PC-3 (cell line): ENCODE data around the gene RCOR2. TPM values are rescaled to one million over a fixed set of nuclear protein-coding genes. Genes with fewer than 3 reads are reported as not detected.
A peak's percentile ranks its signal among the peaks of the same experiment; 100 is the strongest.

Experiments
- ATAC-seq: fragments of 200-7000 bp; cut with Tn5 transposase; 2 replicates; pipeline ENCODE4 v1.9.1; 2020; ENCODE audit warnings: mild to moderate bottlenecking, moderate library complexity
- BruUV-seq: library from RNA; stranded (reverse); fragments of 400-500 nt; replicated peaks from 2 replicates; lab custom pipeline; 2021; lab: Mats Ljungman, UMichigan
- CTCF ChIA-PET: fragments of 300-600 bp; sonication (Branson Sonifier 250); formaldehyde crosslinking; loops from one replicate; lab custom pipeline; 2022; ENCODE audit warnings: antibody characterized with exemption; lab: Charles Lee
- POLR2A ChIA-PET: fragments of 300-600 bp; sonication (Branson Sonifier 250); formaldehyde crosslinking; loops from one replicate; lab custom pipeline; 2022; ENCODE audit warnings: antibody characterized with exemption; ENCODE audit not compliant: unreplicated experiment; lab: Charles Lee
- DNase-seq: peaks from one replicate; pipeline ENCODE4 v3.0.0-alpha.2; 2015
- H2AFZ ChIP-seq: fragments of 300-600 bp; sonication (generic); 2 replicates; pipeline ENCODE4 v1.6.0; 2016; ENCODE audit warnings: antibody characterized with exemption, low read length
- H3F3A ChIP-seq: fragments of 300-600 bp; sonication (generic); one replicate; pipeline ENCODE4 v1.6.0; 2017; ENCODE audit warnings: antibody characterized with exemption, low read length, control low read depth, mild to moderate bottlenecking; ENCODE audit not compliant: unreplicated experiment
- H3K27ac ChIP-seq: fragments of 300-600 bp; sonication (generic); 2 replicates; pipeline ENCODE4 v1.5.1; 2016; ENCODE audit warnings: mild to moderate bottlenecking, low read length
- H3K27me3 ChIP-seq: fragments of 300-600 bp; sonication (generic); 2 replicates; pipeline ENCODE4 v1.6.1; 2016; ENCODE audit warnings: low read length, mixed read lengths
- H3K36me3 ChIP-seq: fragments of 300-600 bp; sonication (generic); 2 replicates; pipeline ENCODE4 v1.6.1; 2016; ENCODE audit warnings: low read depth, mixed run types, low read length, mixed read lengths
- H3K4me1 ChIP-seq: fragments of 300-600 bp; sonication (generic); 2 replicates; pipeline ENCODE4 v1.5.1; 2016; ENCODE audit warnings: low read length; ENCODE audit not compliant: insufficient read depth
- H3K4me2 ChIP-seq: fragments of 300-600 bp; sonication (generic); 2 replicates; pipeline ENCODE4 v1.6.0; 2016; ENCODE audit warnings: low read length
- H3K4me3 ChIP-seq: fragments of 300-600 bp; sonication (generic); 2 replicates; pipeline ENCODE4 v1.5.1; 2016; ENCODE audit warnings: mild to moderate bottlenecking, low read length, mixed read lengths
- H3K79me2 ChIP-seq: fragments of 300-600 bp; sonication (generic); 2 replicates; pipeline ENCODE4 v1.6.1; 2017; ENCODE audit warnings: low read length, mixed read lengths
- H3K9ac ChIP-seq: fragments of 300-600 bp; sonication (generic); 2 replicates; pipeline ENCODE4 v1.6.0; 2016; ENCODE audit warnings: mild to moderate bottlenecking, low read length
- H3K9me2 ChIP-seq: fragments of 300-600 bp; sonication (generic); replicated peaks from 2 replicates; pipeline ENCODE4 v1.6.1; 2016; ENCODE audit warnings: mixed run types, low read length, mixed read lengths
- H3K9me3 ChIP-seq: fragments of 300-600 bp; sonication (generic); 2 replicates; pipeline ENCODE4 v1.6.1; 2016; ENCODE audit warnings: low read length, mixed read lengths
- H4K20me1 ChIP-seq: fragments of 300-600 bp; sonication (generic); 2 replicates; pipeline ENCODE4 v1.6.1; 2016; ENCODE audit warnings: low read length, mixed read lengths
- CTCF ChIP-seq: fragments of 300-600 bp; sonication (generic); conservative IDR thresholded peaks from 2 replicates; pipeline ENCODE4 v1.5.1; 2017; ENCODE audit warnings: antibody characterized with exemption, low read depth, mild to moderate bottlenecking, low read length
- EZH2 ChIP-seq: fragments of 300-600 bp; sonication (generic); IDR thresholded peaks from one replicate; pipeline ENCODE4 v1.6.1; 2017; ENCODE audit warnings: antibody characterized with exemption, mild to moderate bottlenecking, low read length; ENCODE audit not compliant: unreplicated experiment
- EZH2phosphoT487 ChIP-seq: fragments of 300-600 bp; sonication (generic); IDR thresholded peaks from 2 replicates; pipeline ENCODE4 v1.6.1; 2018; ENCODE audit warnings: mild to moderate bottlenecking, antibody characterized with exemption, low read length, borderline replicate concordance
- intact Hi-C: fragments of 100-400 bp; cut with micrococcal nuclease; formaldehyde crosslinking; loops from 2 replicates; pipeline ENCODE4 v1.9.0; 2023
- total RNA-seq: library from RNA; depleted of rRNA; stranded (reverse); fragments of >200 nt; gene quantifications from 2 replicates; pipeline ENCODE4 v1.2.3, GENCODE V29; 2014

Gene RCOR2
- total RNA-seq, 1 experiment from 2014 or later: 1.4 TPM

- Histone ChIP-seq H3K79me2 (peaks cover 91% of the 10 kb centered on the region), H3F3A (no peaks in the 10 kb centered on the region), H3K9ac (no peak overlapping the region), H3K4me2 (no peak overlapping the region), H3K4me1 (peaks cover 16% of the 10 kb centered on the region), H3K9me3 (no peaks in the 10 kb centered on the region), H3K4me3 (no peak overlapping the region), H2AFZ (no peak overlapping the region), H3K36me3 (peaks cover 5% of the 10 kb centered on the region), H3K27ac (no peak overlapping the region), H3K9me2 (no peaks in the 10 kb centered on the region), H3K27me3 (no peaks in the 10 kb centered on the region), H4K20me1 (peaks cover 35% of the 10 kb centered on the region)
- intact Hi-C loops: no loop called here
- CTCF ChIA-PET: interaction anchor here (0.6 kb wide), 2 partner anchors 43 to 142 kb away, joined by 4 read pairs; no protein-coding TSS in a partner anchor
- POLR2A ChIA-PET: no interaction called here
- DNase-seq (no peak), ATAC-seq (no peak)
- no peak for TF ChIP-seq CTCF
- no peak for TF ChIP-seq EZH2phosphoT487
- TF ChIP-seq EZH2: no peak
- BruUV-seq: no TSS peak
These were observed 36.6 kb downstream of the RCOR2 start for GRCh38 chr11:63880403-63880790.

- no peak for DNase-seq
These were observed 37.2 kb downstream of the RCOR2 start for GRCh38 chr11:63879598-63880402.

More at GRCh38 chr11:63879598-63880402, 37.2 kb downstream of the RCOR2 start:
- no TSS peak for BruUV-seq
- ChIA-PET POLR2A (no interaction called here), CTCF (interaction anchor here (0.6 kb wide), 2 partner anchors 44 to 141 kb away, joined by 4 read pairs; no protein-coding TSS in a partner anchor)
- no peaks in the 10 kb centered on the region for H3K27me3 ChIP-seq
- H3K9me3 ChIP-seq: no peaks in the 10 kb centered on the region
- peak overlapping the region; percentile 34; the same call in 1 of the 2 replicates for H3K27ac ChIP-seq
- intact Hi-C loops: no loop called here
- peaks cover 36% of the 10 kb centered on the region for H4K20me1 ChIP-seq
- ATAC-seq: peak; percentile 38
- TF ChIP-seq CTCF: no peak
- TF ChIP-seq EZH2: no peak
- TF ChIP-seq EZH2phosphoT487: no peak
- peaks cover 5% of the 10 kb centered on the region for H3K36me3 ChIP-seq
- peaks cover 91% of the 10 kb centered on the region for H3K79me2 ChIP-seq
- no peak overlapping the region for H2AFZ ChIP-seq
- H3K4me2 ChIP-seq: peak overlapping the region; percentile 38
- peaks cover 16% of the 10 kb centered on the region for H3K4me1 ChIP-seq
- no peaks in the 10 kb centered on the region for H3K9me2 ChIP-seq
- no peak overlapping the region for H3K9ac ChIP-seq
- H3F3A ChIP-seq: no peaks in the 10 kb centered on the region
- H3K4me3 ChIP-seq: no peak overlapping the region
